CD4-positive, alpha-beta T cell treated with Interleukin-6 for 4 hours (primary cell): ENCODE results near the gene SAMD14.

ENCODE experiments used
- DNase-seq: peaks from one replicate; pipeline ENCODE4 v3.0.0-alpha.2; 2020; ENCODE audit warnings: mixed read lengths

The SAMD14 gene

GRCh38 chr17:50147841-50148225 lies 17.9 kb upstream of the SAMD14 start:
- DNase-seq: no peak

GRCh38 chr17:50146927-50147665 lies 17.1 kb upstream of the SAMD14 start:
- DNase-seq: peak; percentile 38

- peak; percentile 32 for DNase-seq
Measured at GRCh38 chr17:50146230-50146926, 16.4 kb upstream of the SAMD14 start.

GRCh38 chr17:50145532-50146229 lies 15.7 kb upstream of the SAMD14 start:
- DNase-seq: no peak

GRCh38 chr17:50144845-50145531 lies 15.0 kb upstream of the SAMD14 start:
- DNase-seq: no peak

GRCh38 chr17:50144355-50144754 lies 14.4 kb upstream of the SAMD14 start:
- DNase-seq: no peak

- DNase-seq: no peak
Measured at GRCh38 chr17:50143461-50144176, 13.7 kb upstream of the SAMD14 start.

- DNase-seq: peak; percentile 30
Measured at GRCh38 chr17:50141745-50142110, 11.8 kb upstream of the SAMD14 start.

- DNase-seq: no peak
Measured at GRCh38 chr17:50141026-50141744, 11.2 kb upstream of the SAMD14 start.

- DNase-seq: peak; percentile 85
Measured at GRCh38 chr17:50139950-50140885, 10.3 kb upstream of the SAMD14 start.

GRCh38 chr17:50139185-50139783 lies 9.3 kb upstream of the SAMD14 start:
- DNase-seq: no peak

GRCh38 chr17:50137042-50137441 lies 7.1 kb upstream of the SAMD14 start:
- DNase-seq: no peak

GRCh38 chr17:50136096-50136687 lies 6.2 kb upstream of the SAMD14 start:
- DNase-seq: no peak

GRCh38 chr17:50135316-50136095 lies 5.5 kb upstream of the SAMD14 start:
- DNase-seq: no peak

GRCh38 chr17:50134206-50135110 lies 4.5 kb upstream of the SAMD14 start:
- DNase-seq: no peak

GRCh38 chr17:50133769-50134099 lies 3.8 kb upstream of the SAMD14 start:
- DNase-seq: no peak

- DNase-seq: no peak
Measured at GRCh38 chr17:50133028-50133768, 3.2 kb upstream of the SAMD14 start.
